ENCODE measurements around the gene LIMS2.

Gene LIMS2

DNA sequence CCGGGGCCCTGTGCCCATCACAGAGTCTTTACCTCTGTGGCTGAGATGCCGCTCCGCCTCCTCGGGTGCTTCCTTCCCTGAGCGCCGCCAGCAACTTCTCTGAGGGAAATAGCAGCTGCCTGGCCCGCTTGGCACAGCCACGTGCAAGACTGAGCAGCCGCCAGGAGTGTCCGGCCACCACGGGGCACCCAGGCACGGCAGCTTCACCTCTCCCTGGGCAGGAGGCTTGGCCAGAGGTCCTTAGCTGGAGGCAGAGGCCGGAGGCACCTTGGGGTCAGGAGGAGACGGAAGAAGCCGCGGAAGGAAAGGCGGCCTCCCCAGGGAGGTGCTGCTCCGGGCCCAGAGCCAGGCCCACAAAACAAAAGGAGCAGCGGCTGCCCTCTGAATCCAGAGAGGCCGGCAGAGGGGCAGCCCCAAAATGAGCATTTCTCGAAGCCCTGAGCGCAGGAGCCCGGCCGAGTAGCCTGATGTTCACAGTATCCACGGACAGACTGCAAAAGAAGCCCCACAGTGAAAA is 6.0 kb upstream of the LIMS2 start:
- no peak for DNase-seq (ENCODE audit: low read depth)
- Histone ChIP-seq H3K9me3 (ENCODE audit: control insufficient read depth, low read length) (no peaks in the 10 kb centered on the region), H3K27me3 (replicated peaks; ENCODE audit: control insufficient read depth, insufficient read depth, low read length) (peaks cover 26% of the 10 kb centered on the region), H3K4me1 (ENCODE audit: control insufficient read depth, insufficient read depth, low read length) (peaks cover 18% of the 10 kb centered on the region), H3K9ac (ENCODE audit: low read length) (no peak overlapping the region), H3K4me3 (ENCODE audit: low read length) (peak overlapping the region; percentile 66), H3K36me3 (ENCODE audit: control insufficient read depth, insufficient read depth, low read length, severe bottlenecking) (no peaks in the 10 kb centered on the region)

DNA sequence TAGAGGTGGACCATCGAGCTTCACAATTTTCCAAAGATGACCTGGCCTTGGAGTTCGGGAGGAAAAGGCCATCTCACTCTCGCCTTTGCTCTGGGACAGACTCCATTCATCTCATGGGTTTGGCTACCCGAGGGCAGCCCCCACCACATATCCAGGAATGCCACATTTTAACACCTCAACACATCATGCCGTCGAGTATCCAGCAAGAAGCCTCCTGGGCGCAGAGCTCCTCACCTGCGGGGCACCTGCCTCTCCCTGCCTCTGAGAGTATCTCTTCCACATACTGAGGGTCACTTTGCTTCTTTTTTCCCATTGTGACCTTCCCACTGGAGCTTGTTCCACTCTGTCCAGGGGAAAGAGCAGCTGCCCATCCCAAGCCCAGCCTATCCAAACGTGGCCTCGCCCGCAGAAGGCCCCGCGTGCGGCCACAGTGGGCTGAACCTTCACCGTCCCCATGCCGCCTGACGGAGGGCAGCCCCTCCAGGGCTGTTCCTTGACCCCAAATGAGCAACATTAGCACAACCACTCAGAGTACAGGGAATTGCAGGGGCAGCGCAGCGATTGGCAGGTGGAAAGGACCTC is 5.5 kb upstream of the LIMS2 start:
- no peak for DNase-seq (ENCODE audit: low read depth)
- peaks cover 26% of the 10 kb centered on the region for H3K27me3 ChIP-seq (replicated peaks; ENCODE audit: control insufficient read depth, insufficient read depth, low read length)
- peak overlapping the region; percentile 66 for H3K4me3 ChIP-seq (ENCODE audit: low read length)

DNA sequence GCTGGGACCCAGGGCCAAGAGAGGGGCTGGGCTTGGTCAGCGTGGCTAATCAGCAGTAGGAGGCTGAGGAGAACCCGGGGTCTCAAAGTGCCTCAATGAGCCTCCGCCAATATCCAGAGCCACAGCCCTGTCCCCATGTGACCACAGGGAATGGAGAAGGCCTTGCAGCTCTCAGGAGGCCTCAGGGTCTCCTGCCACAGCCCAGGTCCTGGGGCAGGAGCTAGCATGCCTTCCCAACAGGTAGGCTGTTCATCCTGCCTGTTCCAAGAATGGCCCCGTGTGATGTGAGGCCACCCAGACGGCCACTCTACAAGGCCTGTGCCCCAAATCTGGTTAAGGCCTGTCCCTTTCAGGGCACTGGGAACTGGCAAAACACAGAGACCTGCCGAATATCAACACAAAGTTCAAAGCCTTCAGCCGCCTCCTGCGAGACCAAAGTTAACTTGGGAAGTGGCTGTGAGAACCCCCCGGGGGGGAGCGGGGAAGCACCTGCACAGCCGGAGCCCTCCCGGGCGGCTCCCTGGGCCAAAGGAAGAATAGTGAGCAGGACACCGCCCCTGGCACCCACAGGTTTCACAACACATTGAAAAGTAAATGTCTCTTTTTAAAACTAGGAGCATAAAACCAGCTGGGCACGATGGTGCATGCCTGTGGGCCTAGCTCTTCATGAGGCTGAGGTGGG is 4.5 kb upstream of the LIMS2 start:
- peaks cover 26% of the 10 kb centered on the region for H3K27me3 ChIP-seq (replicated peaks; ENCODE audit: control insufficient read depth, insufficient read depth, low read length)
- H3K4me1 ChIP-seq (ENCODE audit: control insufficient read depth, insufficient read depth, low read length): peaks cover 21% of the 10 kb centered on the region
- no peak for DNase-seq (ENCODE audit: low read depth)
- H3K9me3 ChIP-seq (ENCODE audit: control insufficient read depth, low read length): no peaks in the 10 kb centered on the region
- H3K36me3 ChIP-seq (ENCODE audit: control insufficient read depth, insufficient read depth, low read length, severe bottlenecking): no peaks in the 10 kb centered on the region
- no peak overlapping the region for H3K4me3 ChIP-seq (ENCODE audit: low read length)
- H3K9ac ChIP-seq (ENCODE audit: low read length): no peak overlapping the region

More for the DNA sequence above, 5.5 kb upstream of the LIMS2 start:
- no peak overlapping the region for H3K9ac ChIP-seq (ENCODE audit: low read length)
- H3K9me3 ChIP-seq (ENCODE audit: control insufficient read depth, low read length): no peaks in the 10 kb centered on the region
- no peaks in the 10 kb centered on the region for H3K36me3 ChIP-seq (ENCODE audit: control insufficient read depth, insufficient read depth, low read length, severe bottlenecking)
- peaks cover 18% of the 10 kb centered on the region for H3K4me1 ChIP-seq (ENCODE audit: control insufficient read depth, insufficient read depth, low read length)

- no peaks in the 10 kb centered on the region for H3K36me3 ChIP-seq (ENCODE audit: control insufficient read depth, insufficient read depth, low read length, severe bottlenecking)
- DNase-seq (ENCODE audit: low read depth): no peak
- H3K4me3 ChIP-seq (ENCODE audit: low read length): no peak overlapping the region
- H3K9me3 ChIP-seq (ENCODE audit: control insufficient read depth, low read length): no peaks in the 10 kb centered on the region
- H3K9ac ChIP-seq (ENCODE audit: low read length): no peak overlapping the region
- peaks cover 26% of the 10 kb centered on the region for H3K27me3 ChIP-seq (replicated peaks; ENCODE audit: control insufficient read depth, insufficient read depth, low read length)
- peaks cover 27% of the 10 kb centered on the region for H3K4me1 ChIP-seq (ENCODE audit: control insufficient read depth, insufficient read depth, low read length)
These were observed 3.7 kb upstream of the LIMS2 start for GRCh38 chr2:127678991-127679390.

DNA sequence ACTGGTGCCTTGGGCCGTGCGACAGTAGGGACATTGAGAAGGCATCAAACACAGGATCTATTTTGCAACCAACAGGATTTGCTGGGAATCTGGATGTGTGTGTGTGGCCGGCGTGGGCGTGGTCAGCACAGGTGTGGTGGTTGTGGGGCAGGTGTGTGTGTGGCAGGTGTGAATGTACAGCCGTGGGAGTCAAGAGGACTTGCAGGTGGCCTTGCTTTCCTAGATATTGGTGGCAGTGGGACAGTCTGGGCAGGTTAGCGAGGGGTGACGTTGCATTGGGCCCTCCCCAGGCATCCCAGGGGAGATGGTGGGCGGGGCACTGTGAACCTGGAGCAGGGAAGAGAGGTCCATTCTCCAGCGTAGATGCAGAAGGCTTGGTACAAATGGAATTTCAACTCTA is 3.2 kb upstream of the LIMS2 start:
- no peak overlapping the region for H3K9ac ChIP-seq (ENCODE audit: low read length)
- H3K27me3 ChIP-seq (replicated peaks; ENCODE audit: control insufficient read depth, insufficient read depth, low read length): peaks cover 26% of the 10 kb centered on the region
- no peak for DNase-seq (ENCODE audit: low read depth)
- H3K4me1 ChIP-seq (ENCODE audit: control insufficient read depth, insufficient read depth, low read length): peaks cover 28% of the 10 kb centered on the region
- no peaks in the 10 kb centered on the region for H3K36me3 ChIP-seq (ENCODE audit: control insufficient read depth, insufficient read depth, low read length, severe bottlenecking)
- no peaks in the 10 kb centered on the region for H3K9me3 ChIP-seq (ENCODE audit: control insufficient read depth, low read length)
- no peak overlapping the region for H3K4me3 ChIP-seq (ENCODE audit: low read length)

DNA sequence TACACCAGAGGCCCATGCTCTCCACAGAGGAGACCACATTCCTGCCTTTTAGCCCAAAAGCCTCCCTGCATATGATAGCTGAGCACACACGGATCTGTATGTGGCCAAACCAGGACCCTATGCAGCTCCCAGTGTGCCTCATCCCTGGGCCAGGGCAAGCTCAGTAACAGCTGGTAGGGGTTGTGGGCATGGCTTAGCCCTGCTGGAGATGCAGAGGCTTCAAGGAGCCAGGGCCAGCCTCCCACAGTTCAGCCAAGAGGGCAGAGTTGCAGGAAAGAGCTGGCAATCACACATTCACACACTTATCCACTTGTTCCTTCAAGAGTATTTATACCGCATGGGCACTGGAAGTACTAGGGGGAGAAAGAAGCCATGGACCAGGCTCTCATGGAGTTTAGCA is 1.6 kb upstream of the LIMS2 start:
- no peak for DNase-seq (ENCODE audit: low read depth)
- Histone ChIP-seq H3K9ac (ENCODE audit: low read length) (no peak overlapping the region), H3K36me3 (ENCODE audit: control insufficient read depth, insufficient read depth, low read length, severe bottlenecking) (no peaks in the 10 kb centered on the region), H3K9me3 (ENCODE audit: control insufficient read depth, low read length) (no peaks in the 10 kb centered on the region), H3K4me3 (ENCODE audit: low read length) (no peak overlapping the region), H3K27me3 (replicated peaks; ENCODE audit: control insufficient read depth, insufficient read depth, low read length) (peaks cover 26% of the 10 kb centered on the region), H3K4me1 (ENCODE audit: control insufficient read depth, insufficient read depth, low read length) (peaks cover 37% of the 10 kb centered on the region)

DNA sequence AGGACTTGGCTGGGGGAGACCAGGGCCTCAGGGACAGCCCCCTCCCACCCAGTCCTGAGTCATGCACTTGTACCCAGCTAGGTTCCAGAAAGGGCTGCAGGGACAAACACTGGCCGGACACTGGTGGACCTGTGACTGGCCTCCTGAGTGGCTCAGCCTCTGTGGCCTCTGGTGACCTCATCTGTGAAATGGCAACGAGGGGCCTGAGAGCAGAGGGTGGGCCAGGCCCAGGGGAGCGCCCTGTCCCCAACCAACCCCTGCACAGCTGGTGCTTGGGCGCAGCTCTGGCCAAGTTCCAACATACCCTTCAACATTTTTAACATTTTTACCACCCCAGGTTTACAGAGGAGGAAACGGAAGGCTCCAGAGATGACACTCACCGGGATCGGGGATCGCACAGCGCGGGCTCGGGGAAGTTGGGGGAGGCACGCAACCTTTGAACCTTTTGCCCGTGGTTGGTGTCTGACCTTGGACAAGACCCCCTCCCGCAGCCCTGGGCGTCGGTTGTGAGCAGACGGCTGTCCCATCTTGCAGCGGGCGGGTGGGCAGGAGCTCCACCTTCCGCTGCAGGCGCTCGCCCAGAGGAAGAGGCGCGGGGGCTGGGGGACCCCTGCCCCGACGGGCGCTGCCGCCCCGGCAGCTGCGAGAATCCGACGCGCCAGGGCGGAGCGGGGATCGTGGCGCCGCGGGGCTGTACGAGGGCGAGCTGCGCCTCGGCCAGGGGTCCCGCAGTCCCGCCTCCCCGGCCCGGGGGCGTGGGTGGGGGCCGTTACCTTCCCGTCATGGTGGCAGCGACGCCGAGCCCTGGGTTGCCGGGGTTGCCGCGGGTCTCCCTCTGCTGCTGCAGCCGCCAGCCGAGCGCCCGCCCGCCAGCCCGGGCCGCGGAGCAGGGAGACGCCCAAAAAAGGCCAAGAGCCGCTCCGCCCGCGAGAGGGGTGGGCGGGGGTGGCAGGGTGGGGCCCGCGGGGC is 805 bp downstream of the LIMS2 start:
- Histone ChIP-seq H3K36me3 (ENCODE audit: control insufficient read depth, insufficient read depth, low read length, severe bottlenecking) (no peaks in the 10 kb centered on the region), H3K9me3 (ENCODE audit: control insufficient read depth, low read length) (no peaks in the 10 kb centered on the region), H3K27me3 (replicated peaks; ENCODE audit: control insufficient read depth, insufficient read depth, low read length) (peaks cover 26% of the 10 kb centered on the region), H3K4me1 (ENCODE audit: control insufficient read depth, insufficient read depth, low read length) (peaks cover 46% of the 10 kb centered on the region), H3K4me3 (ENCODE audit: low read length) (peak overlapping the region; percentile 85), H3K9ac (ENCODE audit: low read length) (peak overlapping the region; percentile 91)
- peak; percentile 68 for DNase-seq (ENCODE audit: low read depth)

- Histone ChIP-seq H3K9ac (ENCODE audit: low read length) (peak overlapping the region; percentile 91), H3K4me3 (ENCODE audit: low read length) (peak overlapping the region; percentile 85), H3K9me3 (ENCODE audit: control insufficient read depth, low read length) (no peaks in the 10 kb centered on the region), H3K36me3 (ENCODE audit: control insufficient read depth, insufficient read depth, low read length, severe bottlenecking) (no peaks in the 10 kb centered on the region), H3K4me1 (ENCODE audit: control insufficient read depth, insufficient read depth, low read length) (peaks cover 54% of the 10 kb centered on the region), H3K27me3 (replicated peaks; ENCODE audit: control insufficient read depth, insufficient read depth, low read length) (peaks cover 20% of the 10 kb centered on the region)
- DNase-seq (ENCODE audit: low read depth): no peak
These were observed 1.9 kb downstream of the LIMS2 start for GRCh38 chr2:127673291-127674069.

GRCh38 chr2:127672341-127673224 is 2.7 kb downstream of the LIMS2 start:
- peaks cover 54% of the 10 kb centered on the region for H3K4me1 ChIP-seq (ENCODE audit: control insufficient read depth, insufficient read depth, low read length)
- peak overlapping the region; percentile 91 for H3K9ac ChIP-seq (ENCODE audit: low read length)
- no peak for DNase-seq (ENCODE audit: low read depth)
- no peaks in the 10 kb centered on the region for H3K36me3 ChIP-seq (ENCODE audit: control insufficient read depth, insufficient read depth, low read length, severe bottlenecking)
- H3K4me3 ChIP-seq (ENCODE audit: low read length): peak overlapping the region; percentile 85
- H3K27me3 ChIP-seq (replicated peaks; ENCODE audit: control insufficient read depth, insufficient read depth, low read length): peaks cover 11% of the 10 kb centered on the region
- H3K9me3 ChIP-seq (ENCODE audit: control insufficient read depth, low read length): peaks cover 3% of the 10 kb centered on the region

All from adipocyte (in vitro differentiated cells).